GM19455 (cell line): Measurements from ENCODE around the gene CDH22.

ENCODE experiments used
- ATAC-seq: cut with Tn5 transposase; IDR thresholded peaks from one replicate; pipeline ENCODE4 v1.9.1; 2021; ENCODE audit not compliant: unreplicated experiment

CDH22 gene

DNA sequence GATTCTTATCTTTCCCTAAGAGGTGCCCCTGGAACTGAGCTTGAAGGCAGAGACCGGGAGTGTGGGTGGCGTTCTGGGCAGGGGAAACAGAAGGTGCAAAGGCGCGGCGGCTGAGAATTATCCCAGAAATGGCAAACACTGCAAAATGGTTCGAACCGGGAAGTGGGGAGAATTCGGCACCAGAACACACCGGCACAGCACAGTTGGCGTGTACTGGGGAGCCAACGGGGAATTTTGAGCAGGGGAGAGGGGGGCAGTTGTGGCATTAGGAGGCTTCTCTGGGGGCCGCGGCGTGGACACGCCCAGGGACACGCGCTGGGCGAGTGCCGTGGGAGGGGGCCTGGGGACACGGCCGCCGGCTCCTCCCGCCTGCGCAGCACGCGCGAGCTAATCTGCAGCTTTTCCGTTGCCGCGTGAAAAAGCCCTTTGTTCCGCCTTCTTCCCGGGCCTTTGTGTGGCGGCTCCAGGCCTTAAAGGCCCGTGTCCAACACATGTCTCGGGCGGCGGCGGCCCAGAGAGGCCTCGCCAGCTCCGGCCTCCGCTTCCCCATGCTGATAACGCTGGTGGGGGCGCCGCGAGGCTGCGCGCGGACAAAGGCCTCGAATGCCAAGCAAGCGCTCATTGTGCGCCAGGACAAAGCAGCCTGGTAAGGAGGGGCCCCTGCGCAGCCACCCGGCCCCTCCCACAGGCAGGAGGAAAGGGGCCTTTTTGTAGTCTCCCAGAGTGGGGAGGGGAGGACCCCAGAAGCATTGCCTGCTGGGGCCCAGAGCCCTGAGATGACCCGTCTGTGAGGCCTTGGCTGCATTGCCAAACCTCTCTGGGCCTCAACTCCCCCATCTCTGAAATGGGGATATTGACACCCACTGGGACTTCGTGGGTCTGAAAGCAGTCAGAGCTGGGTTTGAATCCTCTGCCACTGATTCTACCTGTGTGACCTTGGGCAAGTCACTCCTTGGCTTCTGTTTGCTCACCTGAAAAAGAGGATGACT lies 107.4 kb downstream of the CDH22 start:
- ATAC-seq, result no peak

GRCh38 chr20:46199198-46199597 lies 109.1 kb downstream of the CDH22 start:
- ATAC-seq, result no peak

DNA sequence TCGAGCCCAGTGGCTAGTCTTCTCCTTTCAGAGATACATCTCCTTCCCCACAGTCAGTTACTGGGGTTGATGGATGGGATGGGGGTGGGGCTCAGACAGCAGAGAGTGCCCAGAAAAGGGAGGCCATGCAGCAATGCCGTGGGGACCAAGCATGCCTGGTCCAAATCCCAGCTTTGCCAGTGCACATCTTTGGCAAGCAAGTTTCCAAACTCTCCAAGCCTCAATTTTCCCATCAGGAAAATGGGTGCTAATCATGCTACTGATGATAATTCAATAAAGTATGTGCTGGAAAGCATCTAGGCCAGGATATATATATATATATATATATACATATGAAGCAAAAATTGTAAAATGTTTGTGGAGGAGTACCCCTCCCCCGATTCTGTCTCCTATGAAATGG lies 111.3 kb downstream of the CDH22 start:
- no peak for ATAC-seq

GRCh38 chr20:46195264-46196036 lies 112.8 kb downstream of the CDH22 start:
- ATAC-seq, result no peak

DNA sequence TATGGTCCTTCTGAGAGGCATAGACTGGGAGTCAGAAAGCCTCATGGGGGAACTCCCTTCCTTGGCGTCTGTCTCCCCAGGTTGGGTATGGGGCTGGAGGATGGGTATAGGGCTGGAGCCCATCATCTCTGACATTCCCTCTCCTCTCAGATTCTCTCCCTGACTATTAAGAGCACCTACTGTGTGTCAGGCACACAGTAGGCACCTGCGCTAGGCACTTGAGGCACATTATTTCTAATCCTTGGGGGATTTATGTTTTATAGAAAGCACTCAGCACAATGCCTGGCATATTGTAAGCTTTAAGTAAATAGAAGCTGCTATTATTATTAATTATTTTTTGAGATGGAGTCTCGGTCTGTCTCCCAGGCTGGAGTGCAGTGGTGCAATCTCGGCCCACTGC lies 113.9 kb downstream of the CDH22 start:
- no peak for ATAC-seq

- ATAC-seq, result no peak
Observed at GRCh38 chr20:46192376-46192944, 115.8 kb downstream of the CDH22 start.

GRCh38 chr20:46191611-46192010 lies 116.7 kb downstream of the CDH22 start:
- ATAC-seq, result no peak

- ATAC-seq, result no peak
Observed at GRCh38 chr20:46191168-46191540, 117.1 kb downstream of the CDH22 start.

DNA sequence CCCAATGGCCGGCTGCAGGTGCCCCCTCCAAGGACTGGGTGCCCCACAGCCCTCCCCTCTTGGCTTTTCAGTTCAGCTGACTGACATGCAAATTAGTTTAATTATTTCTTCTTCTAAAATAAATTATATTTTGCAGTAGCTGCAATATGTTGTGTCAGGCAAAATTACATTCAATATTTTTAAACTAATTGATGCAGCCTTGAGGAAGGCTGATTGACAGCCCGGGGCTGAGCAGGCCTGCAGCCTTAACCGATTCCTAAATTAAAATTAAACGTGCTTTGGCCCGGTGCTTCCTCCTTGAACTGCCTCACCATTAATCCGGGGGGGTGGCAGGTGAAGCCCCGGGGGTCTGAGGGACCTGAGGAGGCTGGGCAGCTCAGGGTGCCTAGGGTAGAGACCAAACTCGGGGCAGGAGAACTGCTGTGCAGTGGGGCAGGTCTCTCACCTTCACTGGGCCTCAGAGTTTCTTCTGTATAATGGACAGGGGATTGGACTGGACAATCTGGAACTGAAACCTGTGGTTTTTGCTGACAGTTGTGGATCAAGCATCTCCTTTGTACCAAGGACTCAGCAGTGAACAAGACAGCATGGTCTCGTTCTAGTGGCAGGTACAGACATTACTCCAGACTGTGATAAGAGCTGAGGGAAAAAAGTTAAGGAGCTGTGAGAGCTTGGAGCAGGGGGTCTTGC lies 117.7 kb downstream of the CDH22 start:
- no peak for ATAC-seq

DNA sequence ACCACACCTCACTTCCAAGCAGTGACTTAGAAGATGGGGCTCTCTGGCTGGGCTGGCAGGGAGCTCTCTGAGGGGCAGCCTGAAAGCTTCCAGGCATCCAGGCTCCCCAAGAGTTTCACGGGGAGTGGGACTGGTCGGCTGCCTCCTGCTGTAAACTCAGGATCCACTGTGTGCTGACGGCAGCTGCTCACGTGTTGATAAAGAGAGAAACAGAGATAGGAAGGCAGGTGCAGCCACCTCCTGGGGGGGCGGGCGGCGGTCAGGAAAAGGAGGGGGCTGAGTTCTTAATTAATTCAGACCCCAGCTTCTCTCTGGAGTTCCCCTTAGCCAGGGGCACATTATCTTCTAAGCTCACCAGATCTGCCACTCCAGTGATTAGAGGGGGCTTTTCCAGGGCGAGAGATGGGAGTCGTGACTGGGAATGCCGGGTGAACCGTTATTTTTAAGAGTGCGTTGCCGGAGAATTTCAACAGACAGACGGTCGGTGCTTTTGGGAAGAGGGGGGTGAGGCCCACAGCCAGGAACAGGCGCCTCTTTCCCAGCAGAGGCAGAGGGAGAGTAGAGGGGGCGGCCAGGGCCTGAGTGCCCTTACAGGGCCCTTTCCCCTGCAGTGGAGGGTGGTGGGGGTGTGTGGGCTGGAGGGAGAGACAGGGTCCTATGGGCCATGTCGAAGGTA lies 119.3 kb downstream of the CDH22 start:
- no peak for ATAC-seq

GRCh38 chr20:46186210-46186609 lies 122.1 kb downstream of the CDH22 start:
- ATAC-seq, result no peak

DNA sequence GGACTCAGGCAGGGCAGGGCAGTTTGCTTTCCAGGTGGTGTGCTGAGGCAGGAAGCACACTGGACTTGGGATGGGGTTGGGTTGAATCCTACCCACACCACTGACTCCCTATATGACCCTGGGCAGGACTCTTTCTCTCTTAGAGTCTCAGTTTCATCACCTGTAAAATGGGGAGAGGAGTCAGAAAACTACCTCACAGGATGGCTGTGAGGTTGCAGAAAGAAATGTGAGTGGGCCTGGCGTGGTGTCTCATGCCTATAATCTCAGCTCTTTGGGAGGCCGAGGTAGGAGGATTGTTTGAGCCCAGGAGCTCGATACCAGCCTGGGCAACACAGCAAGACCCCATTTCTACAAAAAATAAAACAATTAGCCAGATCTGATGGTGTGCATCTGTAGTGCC lies 122.9 kb downstream of the CDH22 start:
- ATAC-seq, result no peak

DNA sequence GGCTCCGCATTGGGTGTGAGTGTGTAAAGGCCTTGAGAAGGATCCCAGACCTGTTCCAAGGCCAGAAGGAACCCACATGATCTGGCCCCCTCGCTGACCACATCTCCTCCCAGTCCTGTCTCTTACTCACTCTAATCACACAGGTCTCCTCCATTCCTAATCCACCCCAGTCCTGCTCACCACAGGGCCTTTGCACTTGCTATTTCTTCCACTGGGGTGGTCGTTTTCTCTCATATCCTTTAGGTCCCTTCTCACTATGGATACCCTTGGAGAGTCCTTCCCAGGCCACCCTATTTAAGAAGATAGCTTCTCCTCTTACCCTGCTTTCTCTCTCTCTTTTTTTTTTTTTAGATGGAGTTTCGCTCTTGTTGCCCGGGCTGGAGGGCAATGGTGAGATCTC lies 124.5 kb downstream of the CDH22 start:
- no peak for ATAC-seq

GRCh38 chr20:46182276-46183200 lies 125.8 kb downstream of the CDH22 start:
- ATAC-seq, result no peak

GRCh38 chr20:46179862-46180261 lies 128.4 kb downstream of the CDH22 start:
- no peak for ATAC-seq

DNA sequence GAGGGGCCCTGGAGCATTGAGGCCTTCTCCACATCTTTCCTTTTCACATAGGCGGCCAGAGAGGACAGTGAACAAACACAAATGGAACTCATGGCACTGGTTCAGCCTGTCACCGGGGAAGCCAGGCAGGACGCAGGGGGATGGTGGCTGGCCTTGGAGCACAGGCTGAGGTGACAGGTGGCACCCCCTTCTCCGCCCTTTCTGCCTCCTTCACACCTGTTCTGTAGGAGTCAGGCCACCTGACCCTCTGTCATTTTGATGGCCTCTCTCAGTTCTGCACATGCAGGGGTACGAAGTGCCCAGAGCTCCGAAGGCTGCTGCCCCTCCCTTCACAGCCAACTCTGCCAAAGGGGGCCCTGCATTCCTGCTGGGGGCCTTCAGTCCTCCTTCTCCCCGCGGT lies 129.4 kb downstream of the CDH22 start:
- no peak for ATAC-seq

- ATAC-seq, result no peak
Observed at GRCh38 chr20:46177768-46178167, 130.5 kb downstream of the CDH22 start.

DNA sequence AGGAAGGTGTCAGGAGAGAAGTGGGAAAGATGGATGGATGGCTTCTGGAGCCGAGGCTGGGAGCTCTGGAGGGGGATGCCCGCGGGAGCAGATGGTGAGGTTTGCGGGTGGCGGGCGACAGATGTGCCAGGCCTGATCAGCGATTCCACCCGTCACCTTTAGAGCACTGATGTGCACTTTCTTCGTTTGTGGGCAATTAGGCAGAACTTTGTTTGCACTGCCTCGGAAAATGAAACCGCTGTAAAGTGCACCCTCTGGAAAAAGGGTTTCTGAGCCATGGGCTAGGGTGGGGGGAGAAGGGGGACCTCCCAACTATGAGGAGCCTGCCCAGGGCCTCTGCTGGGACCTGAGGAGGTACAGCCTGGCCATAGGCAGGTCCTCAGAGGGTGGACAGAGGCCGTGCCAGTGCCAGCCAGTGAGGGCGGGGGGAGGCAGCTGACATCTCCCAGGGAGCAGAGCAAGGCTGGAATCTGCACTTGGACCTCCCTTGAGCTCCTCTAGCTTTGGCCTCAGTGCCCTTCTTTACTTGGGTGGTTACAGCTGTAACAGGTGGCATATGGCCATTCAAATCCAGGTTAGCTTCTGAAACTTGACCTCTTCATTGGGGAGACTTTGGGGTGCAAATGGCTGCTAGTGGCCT lies 131.4 kb downstream of the CDH22 start:
- ATAC-seq, result no peak

GRCh38 chr20:46175127-46175494 lies 133.2 kb downstream of the CDH22 start:
- ATAC-seq, result no peak
